DOHH2 (cell line): ENCODE measurements around the gene HK1.
"Not testable (repeated sequence)": the region's sequence is repeated elsewhere in the genome, so short reads cannot be mapped to it uniquely, and the experiment has no call there.

ENCODE experiments used
- H3F3A ChIP-seq: fragments of 200-600 bp; sonication (generic), shearing (Covaris generic); 2 replicates; pipeline ENCODE4 v1.6.0; 2016; ENCODE audit warnings: antibody characterized with exemption, mild to moderate bottlenecking; ENCODE audit not compliant: control insufficient read depth, insufficient read depth
- H3K27ac ChIP-seq: fragments of 200-600 bp; sonication (generic); 2 replicates; pipeline ENCODE4 v1.5.1; 2014; ENCODE audit warnings: low read depth, mild to moderate bottlenecking, low read length, moderate library complexity
- H3K27me3 ChIP-seq: fragments of 200-600 bp; sonication (generic); 2 replicates; pipeline ENCODE4 v1.6.1; 2014; ENCODE audit warnings: mild to moderate bottlenecking, low read length, mixed read lengths; ENCODE audit not compliant: control insufficient read depth
- H3K36me3 ChIP-seq: fragments of 200-600 bp; sonication (generic); 2 replicates; pipeline ENCODE4 v1.6.1; 2014; ENCODE audit warnings: mild to moderate bottlenecking, low read length, moderate library complexity, mixed read lengths; ENCODE audit not compliant: control insufficient read depth
- H3K4me1 ChIP-seq: fragments of 200-600 bp; sonication (generic); 2 replicates; pipeline ENCODE4 v1.6.1; 2014; ENCODE audit warnings: mild to moderate bottlenecking, low read length, mixed read lengths; ENCODE audit not compliant: control insufficient read depth
- H3K4me2 ChIP-seq: fragments of 200-600 bp; sonication (generic); 2 replicates; pipeline ENCODE4 v1.6.0; 2014; ENCODE audit warnings: mild to moderate bottlenecking, low read length, moderate library complexity
- H3K4me3 ChIP-seq: fragments of 200-600 bp; sonication (generic); 2 replicates; pipeline ENCODE4 v1.5.1; 2014; ENCODE audit warnings: mild to moderate bottlenecking, low read length, mixed read lengths
- H3K79me2 ChIP-seq: fragments of 200-600 bp; sonication (generic); 2 replicates; pipeline ENCODE4 v1.6.1; 2014; ENCODE audit warnings: mild to moderate bottlenecking, low read length, mixed read lengths; ENCODE audit not compliant: control insufficient read depth
- H3K9me2 ChIP-seq: fragments of 200-600 bp; sonication (generic); replicated peaks from 2 replicates; pipeline ENCODE4 v1.6.1; 2014; ENCODE audit warnings: mild to moderate bottlenecking, low read length, mixed read lengths; ENCODE audit not compliant: control insufficient read depth
- H3K9me3 ChIP-seq: fragments of 200-600 bp; sonication (generic); 2 replicates; pipeline ENCODE4 v1.6.1; 2014; ENCODE audit warnings: antibody characterized with exemption, low read length, mixed read lengths; ENCODE audit not compliant: control insufficient read depth, insufficient read depth
- H4K20me1 ChIP-seq: fragments of 200-600 bp; sonication (generic); 2 replicates; pipeline ENCODE4 v1.6.0; 2014; ENCODE audit warnings: low read depth, mild to moderate bottlenecking, antibody characterized with exemption, low read length, moderate library complexity; ENCODE audit not compliant: control insufficient read depth, insufficient read depth
- CTCF ChIP-seq: fragments of 200-600 bp; sonication (generic); IDR thresholded peaks from one replicate; pipeline ENCODE4 v1.5.1; 2014; ENCODE audit warnings: antibody characterized with exemption, mild to moderate bottlenecking, low read depth, low read length; ENCODE audit not compliant: poor library complexity, severe bottlenecking
- EZH2phosphoT487 ChIP-seq: fragments of 200-600 bp; sonication (generic); IDR thresholded peaks from 2 replicates; pipeline ENCODE4 v1.6.1; 2017; ENCODE audit warnings: borderline replicate concordance, mild to moderate bottlenecking, antibody characterized with exemption, low read length, moderate library complexity, mixed read lengths

Gene HK1

GRCh38 chr10:69306421-69306820 lies 28.1 kb downstream of the HK1 start:
- H3K9me2 ChIP-seq, result no peaks in the 10 kb centered on the region
- H3K27me3 ChIP-seq, result peaks cover 8% of the 10 kb centered on the region; the same call in 1 of the 2 replicates
- no peak overlapping the region for H3K4me2 ChIP-seq
- no peak overlapping the region for H3K4me3 ChIP-seq
- no peaks in the 10 kb centered on the region for H3K79me2 ChIP-seq
- no peaks in the 10 kb centered on the region for H3K4me1 ChIP-seq
- TF ChIP-seq CTCF (no peak), EZH2phosphoT487 (no peak)
- H3F3A ChIP-seq, result no peaks in the 10 kb centered on the region
- no peaks in the 10 kb centered on the region for H4K20me1 ChIP-seq
- no peaks in the 10 kb centered on the region for H3K9me3 ChIP-seq
- no peak overlapping the region for H3K27ac ChIP-seq
- H3K36me3 ChIP-seq, result no peaks in the 10 kb centered on the region

GRCh38 chr10:69307434-69307833 lies 29.1 kb downstream of the HK1 start:
- Histone ChIP-seq H3K27ac (no peak overlapping the region), H3K9me2 (no peaks in the 10 kb centered on the region), H3F3A (no peaks in the 10 kb centered on the region), H3K4me1 (no peaks in the 10 kb centered on the region), H3K36me3 (no peaks in the 10 kb centered on the region), H3K79me2 (no peaks in the 10 kb centered on the region), H3K4me2 (no peak overlapping the region), H3K9me3 (no peaks in the 10 kb centered on the region), H4K20me1 (no peaks in the 10 kb centered on the region), H3K27me3 (peaks cover 8% of the 10 kb centered on the region; the same call in 1 of the 2 replicates), H3K4me3 (no peak overlapping the region)
- TF ChIP-seq EZH2phosphoT487, result no peak
- TF ChIP-seq CTCF, result no peak

GRCh38 chr10:69308304-69308703 lies 30.0 kb downstream of the HK1 start:
- H3K27me3 ChIP-seq, H3K9me2 ChIP-seq: not testable (repeated sequence)

GRCh38 chr10:69311309-69311708 lies 33.0 kb downstream of the HK1 start:
- no peaks in the 10 kb centered on the region for H3K4me1 ChIP-seq
- no peaks in the 10 kb centered on the region for H3K9me2 ChIP-seq
- no peak for TF ChIP-seq EZH2phosphoT487
- H3K4me3 ChIP-seq, result no peak overlapping the region
- no peaks in the 10 kb centered on the region for H3K79me2 ChIP-seq
- no peaks in the 10 kb centered on the region for H3F3A ChIP-seq
- H3K27ac ChIP-seq, result no peak overlapping the region
- no peak overlapping the region for H3K4me2 ChIP-seq
- H3K36me3 ChIP-seq, result no peaks in the 10 kb centered on the region
- H4K20me1 ChIP-seq, result no peaks in the 10 kb centered on the region
- peaks cover 5% of the 10 kb centered on the region; the same call in 1 of the 2 replicates for H3K27me3 ChIP-seq
- H3K9me3 ChIP-seq, result no peaks in the 10 kb centered on the region

More at GRCh38 chr10:69308304-69308703, 30.0 kb downstream of the HK1 start:
- H3F3A ChIP-seq, H3K4me2 ChIP-seq, H3K4me3 ChIP-seq, H3K36me3 ChIP-seq, H3K79me2 ChIP-seq, H3K4me1 ChIP-seq, H3K9me3 ChIP-seq, H3K27ac ChIP-seq, H4K20me1 ChIP-seq: not testable (repeated sequence)
